Medulla oblongata (tissue), 1 donor: ENCODE data around the gene CCNQ.
"Not testable (repeated sequence)": the region's sequence is repeated elsewhere in the genome, so short reads cannot be mapped to it uniquely, and the experiment has no call there.

Experiments
- DNase-seq: peaks from one replicate; pipeline ENCODE4 v3.0.0-alpha.2; 2015; ENCODE audit errors: extremely low spot score

Gene CCNQ

DNA sequence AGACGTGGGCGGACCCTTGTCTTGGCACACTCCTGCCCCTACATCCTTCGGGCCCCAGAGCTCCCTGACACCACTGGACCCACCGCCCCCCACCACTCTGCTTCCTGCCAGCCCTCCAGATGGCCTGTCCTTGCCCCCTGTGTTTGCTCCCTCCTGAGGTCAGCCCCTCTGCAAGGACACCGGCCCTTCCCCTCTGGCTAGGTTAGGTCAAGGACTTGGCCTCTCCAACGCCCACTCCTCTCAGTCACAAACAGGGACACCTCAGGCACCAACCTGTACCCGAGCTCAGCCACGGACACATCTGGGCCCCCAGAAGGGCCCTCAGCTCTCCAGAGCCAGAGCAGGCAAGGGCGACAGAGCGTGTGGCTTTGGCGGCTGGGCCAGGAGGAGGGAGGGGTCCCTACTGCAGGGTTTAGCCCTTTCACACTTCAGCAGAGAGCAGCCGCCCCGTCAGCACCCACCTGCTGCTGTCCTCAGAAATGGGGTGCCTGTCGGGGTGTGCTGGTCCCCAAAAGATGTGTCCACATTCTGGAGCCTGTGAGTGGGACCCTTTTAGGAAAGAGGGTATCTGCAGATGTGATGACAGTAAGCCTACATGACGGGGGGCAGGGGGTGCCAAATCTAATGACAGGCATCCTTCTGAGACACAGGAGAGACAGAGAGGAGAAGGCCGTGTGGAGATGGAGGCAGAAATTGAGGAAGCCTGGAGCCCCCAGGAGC lies 24.5 kb upstream of the CCNQ start:
- DNase-seq, result no peak

DNA sequence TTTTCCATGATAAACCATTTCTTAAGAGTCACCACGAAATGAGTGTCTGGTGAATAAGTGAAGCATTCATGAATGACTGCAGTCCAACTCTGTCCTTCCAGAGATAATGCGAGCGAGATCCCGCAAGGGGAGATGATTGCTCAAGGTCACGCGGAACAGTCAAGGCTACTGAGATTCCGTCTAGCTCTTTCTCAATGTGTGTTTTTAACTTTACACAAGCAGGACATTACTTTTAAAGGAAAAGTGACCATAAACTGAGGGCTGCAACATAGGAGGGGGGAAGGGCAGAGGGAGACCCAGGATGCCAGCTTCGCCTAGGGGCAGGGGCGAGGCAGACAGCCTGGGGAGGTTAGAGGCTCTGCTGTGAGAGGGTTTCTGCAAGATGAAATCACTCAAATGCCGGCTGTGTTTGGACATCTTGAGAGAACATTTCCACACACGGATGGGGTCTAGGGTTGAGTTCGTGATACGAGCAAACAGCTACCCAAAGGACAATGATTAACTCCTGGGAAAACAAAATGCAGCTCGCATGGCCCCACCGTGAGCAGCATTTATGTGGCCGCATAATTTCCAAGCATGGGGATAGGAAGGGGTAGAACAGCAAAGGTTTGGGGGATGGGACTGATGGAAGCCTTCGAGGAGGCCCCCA lies 23.8 kb upstream of the CCNQ start:
- DNase-seq, result no peak

GRCh38 chrX:153621949-153622598 lies 23.1 kb upstream of the CCNQ start:
- DNase-seq, result no peak

DNA sequence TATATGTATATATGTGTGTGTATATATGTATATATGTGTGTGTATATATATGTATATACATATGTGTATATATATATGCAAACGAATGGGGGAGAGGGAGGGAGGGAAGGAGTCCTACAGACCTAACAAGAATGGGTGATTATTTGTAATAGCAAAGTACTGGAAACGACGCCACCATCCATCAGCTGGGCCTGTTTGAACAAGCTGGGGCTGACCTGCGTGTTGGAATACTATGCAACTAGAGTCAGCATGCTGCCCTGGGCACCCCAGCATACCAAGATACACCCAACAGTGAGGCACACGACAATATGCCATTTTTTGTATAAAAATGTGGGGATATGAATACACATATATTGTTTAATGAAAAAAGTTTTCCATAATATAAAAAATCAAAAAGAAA lies 21.6 kb upstream of the CCNQ start:
- DNase-seq, result no peak

DNA sequence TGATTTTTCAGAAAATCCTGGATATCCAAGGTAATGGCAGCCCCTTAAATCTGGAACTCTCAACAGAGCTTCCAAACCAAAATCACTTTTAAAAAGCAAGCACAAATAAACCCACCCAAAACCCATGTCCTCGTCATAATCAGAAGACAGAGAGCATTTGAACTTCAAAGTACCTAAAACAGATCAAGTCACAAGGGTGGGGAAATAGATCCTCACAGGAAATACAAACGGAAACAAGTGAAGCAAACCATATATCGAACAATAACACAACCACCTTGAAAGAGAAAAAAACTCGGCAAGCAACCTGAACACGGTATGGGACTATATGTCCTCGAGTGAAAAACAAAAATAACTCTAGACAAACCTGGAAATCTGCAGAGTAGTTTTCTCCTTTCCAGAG lies 15.9 kb upstream of the CCNQ start:
- DNase-seq, result no peak

- no peak for DNase-seq
Observed at GRCh38 chrX:153612413-153612812, 13.5 kb upstream of the CCNQ start.

- DNase-seq, result no peak
Observed at GRCh38 chrX:153611298-153612095, 12.6 kb upstream of the CCNQ start.

DNA sequence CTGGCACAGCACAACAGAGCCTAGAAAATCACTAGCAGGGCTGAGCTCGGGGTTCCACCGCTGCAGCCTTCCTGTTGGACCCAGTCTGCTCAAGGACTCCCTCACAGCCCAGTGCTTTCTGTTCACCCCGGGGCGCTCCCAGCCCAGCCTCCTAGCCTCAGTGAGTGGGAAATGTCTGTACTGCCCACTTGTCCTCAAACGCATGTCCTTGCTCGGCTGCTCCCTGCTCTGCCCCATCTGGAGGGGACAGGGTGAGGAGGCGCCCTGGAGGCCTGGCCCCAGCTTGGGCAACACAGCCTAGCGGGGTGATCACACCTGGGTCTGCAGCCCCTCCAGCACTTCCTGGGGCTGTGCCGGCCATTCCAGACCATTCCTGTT lies 11.9 kb upstream of the CCNQ start:
- DNase-seq, result no peak

GRCh38 chrX:153609917-153610835 lies 11.2 kb upstream of the CCNQ start:
- peak; percentile 77 for DNase-seq

GRCh38 chrX:153608806-153609205 lies 9.9 kb upstream of the CCNQ start:
- DNase-seq, result no peak

DNA sequence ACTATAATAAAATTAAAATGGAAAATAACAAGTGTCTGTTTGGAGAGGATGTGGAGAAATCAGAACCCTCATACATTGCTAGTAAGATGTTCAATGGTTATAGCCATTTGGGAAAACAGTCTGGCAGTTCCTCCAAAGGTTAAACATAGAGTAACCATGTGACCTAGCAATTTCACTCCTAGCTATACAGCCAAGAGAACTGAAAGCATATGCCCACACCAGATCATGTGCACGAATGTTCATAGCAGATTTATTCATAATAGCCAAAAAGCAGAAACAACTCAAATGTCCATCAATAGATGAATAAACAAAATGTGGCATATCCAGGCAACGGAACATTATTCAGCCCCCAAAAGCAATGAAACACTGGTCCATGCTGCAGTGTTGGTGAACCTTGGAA lies 9.4 kb upstream of the CCNQ start:
- DNase-seq, result no peak

DNA sequence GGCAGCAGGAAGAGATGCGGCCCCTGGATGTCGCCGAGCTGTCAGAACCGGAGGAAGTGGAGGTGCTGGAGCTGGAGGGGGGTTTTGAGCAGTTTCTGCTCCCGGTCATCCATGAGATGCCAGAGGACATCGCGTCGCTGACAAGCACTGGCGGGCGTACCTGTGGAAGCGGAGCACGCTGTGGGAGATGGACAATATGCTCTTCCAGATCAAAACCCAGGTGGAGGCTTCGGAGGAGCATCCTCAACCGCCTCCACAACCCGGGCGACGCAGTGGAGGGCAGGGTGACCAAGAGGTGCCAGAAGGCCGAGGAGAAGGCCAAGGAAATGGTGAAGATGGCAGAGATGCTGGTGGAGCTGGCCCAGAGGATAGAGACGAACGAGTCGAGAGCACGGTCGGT lies 7.6 kb upstream of the CCNQ start:
- DNase-seq, result no peak

- DNase-seq, result not testable (repeated sequence)
Observed at GRCh38 chrX:153604666-153605380, 5.9 kb upstream of the CCNQ start.

DNA sequence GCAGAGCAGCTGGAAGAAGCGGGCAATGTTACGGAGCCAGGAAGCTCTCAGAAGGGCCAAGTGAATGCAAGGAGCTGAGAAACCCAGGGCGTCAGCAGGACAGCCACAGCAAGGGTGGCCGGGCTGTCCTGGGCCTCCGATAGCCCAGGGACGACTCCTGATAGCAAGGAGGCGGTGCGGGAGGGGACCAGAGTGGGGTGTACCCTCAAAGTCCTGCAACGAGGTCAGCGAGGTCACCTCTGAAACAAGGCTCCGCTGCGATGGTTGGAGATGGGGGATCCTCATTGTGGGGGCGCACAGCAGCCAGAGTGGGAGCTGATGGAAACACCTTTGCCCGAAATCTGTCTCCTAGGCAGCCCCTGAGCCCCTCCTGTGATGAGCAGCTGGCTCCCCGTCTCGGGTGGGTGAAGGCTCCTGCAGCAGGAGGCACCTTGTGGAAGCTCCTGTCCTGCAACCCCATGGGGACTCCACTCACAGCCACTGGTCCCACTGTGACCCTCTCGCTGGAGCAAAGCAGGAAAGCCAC lies 4.3 kb upstream of the CCNQ start:
- DNase-seq, result no peak

- DNase-seq, result no peak
Observed at GRCh38 chrX:153602601-153603000, 3.7 kb upstream of the CCNQ start.

GRCh38 chrX:153601511-153602110 lies 2.7 kb upstream of the CCNQ start:
- DNase-seq, result no peak

DNA sequence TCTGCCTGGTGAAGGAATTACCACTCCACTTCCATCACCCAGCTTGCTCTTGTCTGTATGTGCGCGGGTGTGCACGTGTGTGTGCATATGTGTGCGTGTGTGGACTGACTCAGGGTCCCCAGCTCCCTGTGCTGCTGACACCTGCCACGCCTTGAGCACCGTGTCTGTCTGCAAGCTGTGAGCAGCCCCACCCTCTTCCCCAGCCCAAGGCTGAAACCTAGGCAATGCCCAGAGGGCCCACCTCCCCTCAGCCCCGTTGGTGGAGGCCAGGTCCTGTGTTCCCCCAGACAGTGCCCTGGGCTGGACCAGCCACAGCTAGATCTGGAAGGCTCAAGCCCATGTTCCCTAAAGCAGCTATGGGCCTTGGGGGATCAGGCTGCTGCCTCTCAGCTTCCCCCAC lies 2.0 kb upstream of the CCNQ start:
- DNase-seq, result no peak

DNA sequence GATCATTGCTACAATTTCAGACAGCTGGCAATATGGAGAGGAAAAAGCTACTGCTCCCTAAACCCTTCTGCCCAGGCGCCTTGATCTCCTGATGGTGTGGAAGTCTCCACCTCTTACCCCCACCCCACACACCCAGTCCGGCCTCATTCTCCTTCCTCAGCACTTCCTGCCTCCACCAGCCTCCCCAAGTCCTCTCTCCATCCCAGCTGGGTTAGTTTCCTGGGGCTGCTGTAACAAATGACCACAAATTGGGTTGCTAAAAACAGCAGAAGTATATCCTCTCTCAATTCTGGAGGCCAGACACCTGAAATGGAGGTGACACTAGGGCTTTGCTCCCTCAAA lies 1.1 kb upstream of the CCNQ start:
- no peak for DNase-seq

GRCh38 chrX:153599192-153600031 lies 473 bp upstream of the CCNQ start:
- peak; percentile 89 for DNase-seq
